ENCODE data around the gene NPTN.

Gene NPTN

GRCh38 chr15:73633991-73634495, 854 bp upstream of the NPTN start:
- no peak for FAIRE-seq
- DNase-seq (ENCODE audit: insufficient read length, low spot score): peak; percentile 68

DNA sequence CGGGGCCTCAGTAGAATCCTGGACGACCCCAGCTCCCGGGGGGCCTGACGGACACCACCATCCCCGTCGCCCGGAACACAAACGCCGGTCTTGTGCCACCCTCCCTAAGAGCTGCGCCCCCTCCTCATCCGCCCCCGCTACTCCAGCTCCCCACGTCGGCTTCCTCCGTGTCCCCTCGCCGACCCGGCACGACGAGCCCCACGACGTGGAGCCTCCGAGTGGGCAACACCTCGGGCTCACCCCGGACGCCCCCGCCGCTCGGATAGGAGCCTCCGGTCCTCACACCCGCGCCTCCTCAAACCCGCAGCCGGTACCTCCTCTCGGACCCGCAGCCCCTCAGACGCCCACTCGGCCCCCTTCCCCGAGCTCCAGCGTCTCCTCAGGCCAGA, 525 bp downstream of the NPTN start:
- FAIRE-seq (no peak), DNase-seq (ENCODE audit: insufficient read length, low spot score) (no peak)

DNA sequence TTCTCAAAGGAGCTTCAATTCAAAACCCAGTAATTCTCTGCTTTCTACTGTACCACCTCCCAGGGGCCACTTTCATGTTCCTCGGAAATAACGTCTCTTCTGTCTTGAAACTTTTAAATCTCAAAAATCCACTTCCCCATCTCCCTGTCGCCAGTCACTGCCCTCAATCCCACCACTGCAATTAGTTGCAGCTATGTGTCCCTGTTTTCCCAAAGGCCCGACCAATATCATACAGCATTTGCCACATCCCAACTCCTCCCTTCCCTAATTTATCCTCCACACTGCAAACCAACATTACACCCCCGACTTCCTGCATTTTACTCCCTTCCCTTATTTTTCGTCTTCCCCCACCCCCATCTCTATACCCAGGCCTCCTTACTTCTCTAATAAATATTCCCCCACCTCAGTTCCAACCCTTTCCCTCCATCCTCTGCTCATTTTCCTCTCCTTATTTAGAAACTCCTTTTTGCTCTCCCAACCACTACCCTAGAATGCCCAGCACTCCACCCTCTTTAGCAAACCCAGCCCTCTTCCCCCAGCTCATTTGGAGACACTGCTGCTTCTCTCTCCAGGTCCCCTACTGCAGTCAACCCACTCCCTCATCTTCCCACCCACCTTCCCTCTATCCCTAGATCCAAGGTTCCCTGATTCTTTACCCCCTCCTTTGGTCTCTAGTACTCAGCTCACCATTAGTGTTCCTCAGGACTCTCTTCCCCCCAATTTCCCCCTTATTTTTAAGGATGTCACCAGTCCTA, 1.1 kb downstream of the NPTN start:
- DNase-seq (ENCODE audit: insufficient read length, low spot score): peak; percentile 24
- no peak for FAIRE-seq

- DNase-seq (ENCODE audit: insufficient read length, low spot score) (no peak), FAIRE-seq (no peak)
Observed at GRCh38 chr15:73630921-73631362, 2.2 kb downstream of the NPTN start.

DNA sequence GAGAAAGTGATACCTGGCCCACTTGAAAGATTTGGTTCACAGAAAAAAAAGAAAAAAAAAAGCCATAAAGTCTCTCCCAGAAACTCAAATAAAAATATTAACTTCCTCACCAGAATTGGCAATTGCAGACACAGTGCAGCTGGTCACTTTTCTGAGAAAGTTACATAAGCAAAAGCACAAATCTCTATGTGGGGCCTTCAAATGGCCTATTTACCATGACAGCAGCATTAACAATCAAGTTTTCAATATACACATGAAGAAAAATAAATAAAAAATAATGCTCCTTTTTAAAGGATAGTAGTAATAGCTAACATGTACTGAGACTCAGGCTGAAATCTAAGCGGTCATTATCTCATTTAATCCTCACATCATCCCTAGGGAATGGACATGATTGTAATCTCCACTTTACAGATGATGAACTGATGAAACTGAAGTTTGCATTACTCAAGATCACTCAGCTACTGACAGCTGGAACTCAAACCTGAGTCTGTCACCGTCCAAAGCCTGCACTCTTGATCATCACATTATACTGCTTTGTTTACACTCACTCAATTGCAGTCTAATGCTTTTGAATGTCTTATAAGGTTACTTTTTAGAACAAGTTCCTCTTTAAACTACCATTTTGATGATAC, 3.3 kb downstream of the NPTN start:
- no peak for FAIRE-seq
- DNase-seq (ENCODE audit: insufficient read length, low spot score): no peak

DNA sequence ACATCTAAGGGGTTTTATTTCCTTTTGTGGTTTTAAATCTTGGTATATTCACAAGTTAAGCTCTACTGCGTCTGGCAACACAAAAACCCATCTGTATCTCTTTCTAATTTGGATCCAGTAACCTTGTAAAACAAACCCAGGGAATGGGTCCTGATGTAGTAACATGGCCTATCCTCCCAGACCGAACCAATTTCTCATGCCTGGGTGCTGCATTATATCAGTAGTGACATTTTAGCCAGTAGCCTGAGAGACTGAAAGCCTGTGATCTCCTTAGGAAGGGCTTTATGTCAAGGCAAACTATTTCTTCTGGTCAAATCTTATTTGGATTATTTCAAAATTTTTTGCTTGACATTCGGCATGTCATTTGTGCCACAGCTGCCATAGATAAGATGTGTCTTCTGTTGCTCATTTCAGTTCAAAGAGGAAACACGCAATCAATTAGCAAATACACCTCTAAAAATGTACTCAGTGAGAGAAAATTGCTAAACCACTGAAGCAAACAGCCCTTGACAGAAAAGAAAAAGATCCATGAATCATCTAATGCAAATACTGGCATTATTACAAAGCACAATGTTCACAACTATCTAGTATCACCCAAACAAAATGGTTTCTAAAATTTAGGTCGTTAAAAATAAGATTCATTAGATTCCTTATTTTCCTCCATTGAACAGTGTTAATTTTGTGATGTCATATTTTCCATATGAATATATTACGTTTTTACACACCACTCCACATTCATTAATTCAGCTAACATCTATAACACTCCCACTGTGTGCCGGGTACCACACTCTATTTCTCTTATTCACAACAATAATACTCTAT, 4.0 kb downstream of the NPTN start:
- FAIRE-seq: no peak
- no peak for DNase-seq (ENCODE audit: insufficient read length, low spot score)

GRCh38 chr15:73628102-73628501, 5.1 kb downstream of the NPTN start:
- no peak for DNase-seq (ENCODE audit: insufficient read length, low spot score)
- FAIRE-seq: no peak

DNA sequence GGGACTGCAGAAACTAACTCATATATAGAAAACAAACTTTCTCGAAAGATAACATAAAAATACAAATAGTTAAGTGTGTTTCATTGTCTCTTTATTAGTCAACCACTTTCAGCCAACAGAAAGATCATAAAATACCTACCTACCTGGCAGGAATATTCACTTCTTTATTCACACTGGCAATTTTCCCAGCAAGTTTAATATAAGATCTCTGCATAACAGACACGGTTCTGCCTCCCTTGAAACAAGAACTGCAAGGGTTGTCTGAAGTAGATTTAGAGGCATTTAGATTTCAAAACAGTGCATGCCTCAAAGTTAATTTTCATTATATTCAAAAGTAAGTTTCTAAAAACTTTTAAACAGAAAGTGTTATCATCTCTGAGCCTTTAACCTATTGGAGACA, 7.1 kb downstream of the NPTN start:
- no peak for FAIRE-seq
- DNase-seq (ENCODE audit: insufficient read length, low spot score): no peak

DNA sequence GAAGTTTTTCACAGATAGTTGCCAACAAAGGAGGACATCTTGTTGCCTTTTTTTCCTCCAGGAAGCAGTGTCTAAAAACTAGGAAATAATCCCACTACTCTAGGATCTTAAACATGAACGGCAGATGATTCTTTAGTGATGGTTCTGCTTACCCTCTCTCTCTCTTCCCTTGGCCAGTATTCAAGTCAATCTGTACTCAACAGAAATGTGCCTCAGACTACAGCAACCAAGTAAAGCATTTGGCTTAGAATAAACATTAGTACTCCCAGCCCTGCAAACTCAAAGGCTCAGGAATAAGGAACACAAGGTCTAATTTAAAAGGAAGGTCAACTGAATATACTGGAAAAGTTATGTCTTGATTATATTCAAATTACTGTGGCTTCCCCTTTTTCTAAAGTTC, 8.7 kb downstream of the NPTN start:
- FAIRE-seq: no peak
- DNase-seq (ENCODE audit: insufficient read length, low spot score): no peak

DNA sequence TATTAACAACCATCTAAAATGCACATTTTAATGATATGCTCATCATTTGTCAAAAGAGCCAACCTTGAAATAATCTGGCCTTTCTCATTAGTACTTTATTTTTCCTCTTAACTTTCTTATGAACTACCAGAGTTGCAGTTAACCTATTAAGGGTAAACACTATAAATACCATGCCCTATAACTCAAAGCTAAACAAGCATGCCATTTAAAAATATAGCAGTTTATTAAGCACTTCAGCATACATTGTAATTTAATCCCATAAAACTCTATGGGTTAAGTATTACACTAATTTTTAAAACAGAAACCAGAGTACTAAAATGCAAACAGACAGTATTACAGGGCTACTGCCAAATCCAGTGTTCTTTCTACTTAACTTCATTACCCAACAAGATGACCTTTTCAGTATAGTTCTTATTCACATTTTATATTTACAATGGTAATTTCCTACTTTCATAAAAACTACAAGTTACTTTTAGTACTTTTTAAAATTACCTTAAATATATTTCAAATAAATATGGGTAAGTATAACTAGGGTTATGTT, 11.8 kb downstream of the NPTN start:
- FAIRE-seq (no peak), DNase-seq (ENCODE audit: insufficient read length, low spot score) (no peak)

GRCh38 chr15:73620078-73620477, 13.1 kb downstream of the NPTN start:
- no peak for FAIRE-seq
- DNase-seq (ENCODE audit: insufficient read length, low spot score): no peak

DNA sequence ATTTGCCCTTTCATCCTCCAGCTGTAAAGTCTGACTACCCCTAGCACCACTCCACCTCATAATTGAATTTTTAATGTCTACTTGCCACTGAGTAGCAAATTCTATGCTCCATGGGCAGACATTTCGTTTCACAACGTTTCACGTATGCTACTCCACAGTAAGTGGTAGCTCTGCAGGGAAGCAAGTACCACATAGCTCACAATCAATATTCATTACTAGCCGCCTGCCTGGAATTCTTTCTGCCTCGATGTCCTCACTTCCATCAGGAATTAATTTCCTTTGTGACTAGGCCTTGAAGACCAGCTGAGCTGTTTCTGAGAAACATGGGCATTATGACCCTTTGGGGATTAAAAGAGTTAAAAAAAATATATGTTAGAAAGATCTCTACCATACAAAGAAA, 15.3 kb downstream of the NPTN start:
- DNase-seq (ENCODE audit: insufficient read length, low spot score) (no peak), FAIRE-seq (no peak)

GRCh38 chr15:73617301-73617831, 15.8 kb downstream of the NPTN start:
- FAIRE-seq: no peak
- no peak for DNase-seq (ENCODE audit: insufficient read length, low spot score)

- DNase-seq (ENCODE audit: insufficient read length, low spot score) (no peak), FAIRE-seq (no peak)
Observed at GRCh38 chr15:73608941-73609340, 24.2 kb downstream of the NPTN start.

DNA sequence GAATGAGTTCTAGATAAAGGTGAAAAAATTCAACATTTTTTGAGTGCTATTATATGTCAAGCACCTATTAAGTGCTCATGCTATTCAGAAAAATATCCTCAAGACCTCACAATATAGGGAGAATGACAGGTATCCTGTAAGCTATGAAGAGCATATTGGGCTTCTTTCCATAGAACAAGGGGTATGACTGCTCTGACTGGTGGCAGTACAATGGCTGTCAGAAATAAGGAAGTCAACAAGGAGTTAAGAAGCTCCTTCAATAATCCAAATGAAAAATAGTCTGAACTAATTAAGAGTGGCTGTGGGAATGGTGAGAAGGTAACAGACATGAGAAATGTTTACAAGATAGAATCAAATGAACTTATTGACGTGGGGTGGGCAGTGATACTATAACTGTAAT, 24.7 kb downstream of the NPTN start:
- FAIRE-seq (no peak), DNase-seq (ENCODE audit: insufficient read length, low spot score) (no peak)

DNA sequence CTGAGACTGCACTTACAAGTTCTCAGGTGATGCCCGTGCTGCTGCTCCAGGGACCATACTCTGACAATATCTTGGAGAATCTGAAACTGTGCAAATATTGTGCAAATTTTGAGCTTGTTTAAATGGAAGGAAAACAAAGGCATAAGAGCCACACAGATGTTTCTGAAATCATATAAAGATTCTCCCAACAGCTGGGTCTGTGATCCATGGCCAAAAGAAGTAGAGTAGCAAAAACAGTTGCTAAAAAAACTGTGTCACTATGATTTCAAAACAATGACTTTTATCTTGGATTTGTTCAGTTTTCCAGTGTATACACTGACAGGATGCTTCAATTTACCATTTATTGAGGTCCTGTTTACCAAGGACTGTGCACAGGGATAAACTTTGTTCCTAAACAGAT, 25.3 kb downstream of the NPTN start:
- DNase-seq (ENCODE audit: insufficient read length, low spot score) (no peak), FAIRE-seq (no peak)

DNA sequence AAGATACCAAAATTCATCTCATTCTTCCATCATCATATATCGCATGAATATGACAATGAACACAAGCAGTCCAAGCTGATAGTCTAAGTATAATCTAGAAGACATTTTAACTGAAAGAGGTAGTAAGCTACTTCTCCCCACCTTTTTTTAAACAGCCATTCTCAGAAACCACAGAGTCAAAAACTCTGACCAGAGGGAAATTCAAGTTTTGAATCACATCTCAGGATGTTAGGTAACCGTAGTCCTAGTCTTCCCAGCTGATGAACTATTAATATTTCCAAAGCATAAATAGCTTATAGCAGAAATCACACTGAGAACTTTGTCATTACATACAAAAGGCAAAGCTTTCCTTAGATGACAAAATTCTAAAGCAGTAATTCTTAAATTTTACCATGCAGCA, 25.8 kb downstream of the NPTN start:
- DNase-seq (ENCODE audit: insufficient read length, low spot score) (no peak), FAIRE-seq (no peak)

- no peak for FAIRE-seq
- no peak for DNase-seq (ENCODE audit: insufficient read length, low spot score)
Observed at GRCh38 chr15:73605759-73606436, 27.3 kb downstream of the NPTN start.

- FAIRE-seq (no peak), DNase-seq (ENCODE audit: insufficient read length, low spot score) (no peak)
Observed at GRCh38 chr15:73604477-73604876, 28.7 kb downstream of the NPTN start.

- DNase-seq (ENCODE audit: insufficient read length, low spot score): no peak
- no peak for FAIRE-seq
Observed at GRCh38 chr15:73602992-73603391, 30.2 kb downstream of the NPTN start.
